SK-N-SH (cell line): ENCODE data around the gene DNAH6.

ENCODE experiments used
- CTCF ChIP-seq: fragments of 200-600 bp; sonication (generic); IDR thresholded peaks from 2 replicates; pipeline ENCODE4 v1.6.1; 2017; ENCODE audit warnings: antibody characterized with exemption, mild to moderate bottlenecking, moderate library complexity
- EP300 ChIP-seq, 2 experiments: IDR thresholded peaks; 2 replicates each; pipeline versions ENCODE4 v1.4.0 to v1.6.1; 2012; ENCODE audit warnings: borderline replicate concordance in 1 of 2, low read depth in 1 of 2, low read length in 1 of 2
- EZH2phosphoT487 ChIP-seq: fragments of 200-600 bp; sonication (generic); IDR thresholded peaks from 2 replicates; pipeline ENCODE4 v1.6.1; 2017; ENCODE audit warnings: low read depth, mixed run types, mild to moderate bottlenecking, antibody characterized with exemption, moderate library complexity, borderline replicate concordance
- GABPA ChIP-seq: IDR thresholded peaks from 2 replicates; pipeline ENCODE4 v1.4.0; 2012; ENCODE audit warnings: low read depth, mild to moderate bottlenecking
- MAX ChIP-seq: IDR thresholded peaks from 2 replicates; pipeline ENCODE4 v1.4.0; 2012; ENCODE audit warnings: low read depth
- POLR2AphosphoS5 ChIP-seq: IDR thresholded peaks from 2 replicates; pipeline ENCODE4 v1.6.1; 2012; ENCODE audit warnings: low read depth, low read length
- RAD21 ChIP-seq: IDR thresholded peaks from 2 replicates; pipeline ENCODE4 v1.6.1; 2012; ENCODE audit warnings: mild to moderate bottlenecking, low read length
- REST ChIP-seq: IDR thresholded peaks from 2 replicates; pipeline ENCODE4 v1.6.1; 2012; ENCODE audit warnings: mild to moderate bottlenecking, low read depth, low read length, moderate library complexity
- RFX5 ChIP-seq: IDR thresholded peaks from 2 replicates; pipeline ENCODE4 v1.6.1; 2012; ENCODE audit warnings: mild to moderate bottlenecking, improper control_type of control experiment, low read length
- RXRA ChIP-seq: IDR thresholded peaks from 2 replicates; pipeline ENCODE4 v1.4.0; 2012; ENCODE audit warnings: low read depth, mild to moderate bottlenecking, borderline replicate concordance
- SMC3 ChIP-seq: IDR thresholded peaks from 2 replicates; pipeline ENCODE4 v1.6.1; 2012; ENCODE audit warnings: low read depth, low read length, improper control_type of control experiment
- TAF1 ChIP-seq: IDR thresholded peaks from 2 replicates; pipeline ENCODE4 v1.6.1; 2012; ENCODE audit warnings: low read depth, mild to moderate bottlenecking, low read length, moderate library complexity, borderline replicate concordance
- TF ChIP-seq, protein P1 (sequence below): fragments of 150-350 bp; IDR thresholded peaks from 2 replicates; pipeline ENCODE4 v1.6.1; 2016; ENCODE audit warnings: mild to moderate bottlenecking, low read depth, low read length
- TF ChIP-seq, protein P2 (sequence below): fragments of 150-350 bp; IDR thresholded peaks from 2 replicates; pipeline ENCODE4 v1.6.1; 2017; ENCODE audit warnings: antibody characterized with exemption, low read length, low read depth, borderline replicate concordance

GRCh38 chr2:84550916-84551315, 34.6 kb downstream of the DNAH6 start:
- no peak for TF ChIP-seq REST
- no peak for TF ChIP-seq POLR2AphosphoS5
- TF ChIP-seq CTCF: no peak
- no peak for TF ChIP-seq EP300 (IDR thresholded peaks at IDR 0.05; ENCODE audit: borderline replicate concordance in 1 of 2, low read depth in 1 of 2, low read length in 1 of 2)
- no peak for TF ChIP-seq RFX5
- TF ChIP-seq GABPA: no peak
- TF ChIP-seq, protein P1, sequence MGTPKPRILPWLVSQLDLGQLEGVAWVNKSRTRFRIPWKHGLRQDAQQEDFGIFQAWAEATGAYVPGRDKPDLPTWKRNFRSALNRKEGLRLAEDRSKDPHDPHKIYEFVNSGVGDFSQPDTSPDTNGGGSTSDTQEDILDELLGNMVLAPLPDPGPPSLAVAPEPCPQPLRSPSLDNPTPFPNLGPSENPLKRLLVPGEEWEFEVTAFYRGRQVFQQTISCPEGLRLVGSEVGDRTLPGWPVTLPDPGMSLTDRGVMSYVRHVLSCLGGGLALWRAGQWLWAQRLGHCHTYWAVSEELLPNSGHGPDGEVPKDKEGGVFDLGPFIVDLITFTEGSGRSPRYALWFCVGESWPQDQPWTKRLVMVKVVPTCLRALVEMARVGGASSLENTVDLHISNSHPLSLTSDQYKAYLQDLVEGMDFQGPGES: no peak
- TF ChIP-seq EZH2phosphoT487: no peak
- TF ChIP-seq TAF1: no peak
- no peak for TF ChIP-seq SMC3
- no peak for TF ChIP-seq RAD21
- TF ChIP-seq RXRA: no peak
- TF ChIP-seq MAX: no peak
- TF ChIP-seq, protein P2, sequence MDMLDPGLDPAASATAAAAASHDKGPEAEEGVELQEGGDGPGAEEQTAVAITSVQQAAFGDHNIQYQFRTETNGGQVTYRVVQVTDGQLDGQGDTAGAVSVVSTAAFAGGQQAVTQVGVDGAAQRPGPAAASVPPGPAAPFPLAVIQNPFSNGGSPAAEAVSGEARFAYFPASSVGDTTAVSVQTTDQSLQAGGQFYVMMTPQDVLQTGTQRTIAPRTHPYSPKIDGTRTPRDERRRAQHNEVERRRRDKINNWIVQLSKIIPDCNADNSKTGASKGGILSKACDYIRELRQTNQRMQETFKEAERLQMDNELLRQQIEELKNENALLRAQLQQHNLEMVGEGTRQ: no peak
